Stimulated activated CD4-positive, alpha-beta T cell treated with anti-CD3 and anti-CD28 coated beads, Interleukin-12 subunit alpha, Interleukin-12 subunit beta, amount 100 ng/mL, for 48 hours (primary cell): Measurements from ENCODE around the gene AK4.

Experiments
- DNase-seq, 3 donors: peaks; one replicate each; pipeline ENCODE4 v3.0.0-alpha.2; 2020; ENCODE audit warnings: low read depth in 2 of 3, low spot score in 1 of 3

The AK4 gene

GRCh38 chr1:65175171-65176055 lies 27.4 kb downstream of the AK4 start:
- no peak for DNase-seq

GRCh38 chr1:65176056-65176450 lies 28.1 kb downstream of the AK4 start:
- no peak for DNase-seq

- no peak for DNase-seq
Observed at GRCh38 chr1:65176591-65176990, 28.6 kb downstream of the AK4 start.

- DNase-seq: no peak
Observed at GRCh38 chr1:65177457-65177856, 29.5 kb downstream of the AK4 start.

GRCh38 chr1:65178235-65178634 lies 30.2 kb downstream of the AK4 start:
- DNase-seq: no peak

- no peak for DNase-seq
Observed at GRCh38 chr1:65179148-65179547, 31.1 kb downstream of the AK4 start.

- no peak for DNase-seq
Observed at GRCh38 chr1:65180977-65181376, 33.0 kb downstream of the AK4 start.

- no peak for DNase-seq
Observed at GRCh38 chr1:65182658-65183268, 34.8 kb downstream of the AK4 start.

- no peak for DNase-seq
Observed at GRCh38 chr1:65189576-65190115, 41.6 kb downstream of the AK4 start.

- no peak for DNase-seq
Observed at GRCh38 chr1:65190229-65190628, 42.2 kb downstream of the AK4 start.

GRCh38 chr1:65193129-65193695 lies 45.2 kb downstream of the AK4 start:
- no peak for DNase-seq

GRCh38 chr1:65195495-65196417 lies 47.8 kb downstream of the AK4 start:
- DNase-seq: no peak

- DNase-seq: no peak
Observed at GRCh38 chr1:65196926-65197325, 48.9 kb downstream of the AK4 start.

GRCh38 chr1:65197636-65198035 lies 49.6 kb downstream of the AK4 start:
- no peak for DNase-seq

- no peak for DNase-seq
Observed at GRCh38 chr1:65198096-65198495, 50.1 kb downstream of the AK4 start.

- no peak for DNase-seq
Observed at GRCh38 chr1:65200411-65200810, 52.4 kb downstream of the AK4 start.

- DNase-seq: no peak
Observed at GRCh38 chr1:65206836-65207235, 58.8 kb downstream of the AK4 start.

- no peak for DNase-seq
Observed at GRCh38 chr1:65207317-65207716, 59.3 kb downstream of the AK4 start.

- DNase-seq: no peak
Observed at GRCh38 chr1:65208563-65208973, 60.6 kb downstream of the AK4 start.

- peak in 1 of 3 donors; percentile 32 for DNase-seq
Observed at GRCh38 chr1:65209005-65209885, 61.2 kb downstream of the AK4 start.
